A673 (cell line): ENCODE results near the gene GABRD. TPM values are rescaled to one million over a fixed set of nuclear protein-coding genes. Genes with fewer than 3 reads are reported as not detected.

Source experiments
- BruUV-seq: library from RNA; stranded (reverse); fragments of 400-500 nt; replicated peaks from 2 replicates; lab custom pipeline; 2021; lab: Mats Ljungman, UMichigan
- CTCF ChIA-PET: fragments of 300-600 bp; sonication (Branson Sonifier 250); formaldehyde crosslinking; loops from one replicate; lab custom pipeline; 2022; ENCODE audit warnings: antibody characterized with exemption; lab: Charles Lee
- POLR2A ChIA-PET: fragments of 300-600 bp; sonication (Branson Sonifier 250); formaldehyde crosslinking; loops from one replicate; lab custom pipeline; 2022; ENCODE audit warnings: antibody characterized with exemption; ENCODE audit not compliant: low non-redundant PET; lab: Charles Lee
- DNase-seq: peaks from one replicate; pipeline ENCODE4 v3.0.0-alpha.2; 2015; ENCODE audit warnings: low spot score
- H3K27ac ChIP-seq: fragments of 200-600 bp; sonication (generic); 2 replicates; pipeline ENCODE4 v1.5.1; 2016; ENCODE audit warnings: mixed run types, low read depth, mild to moderate bottlenecking, mixed read lengths, antibody characterized with exemption, low read length; ENCODE audit not compliant: poor library complexity, severe bottlenecking
- H3K27me3 ChIP-seq: fragments of 200-600 bp; sonication (generic); replicated peaks from 2 replicates; pipeline ENCODE4 v1.6.1; 2017; ENCODE audit warnings: mixed run types, low read depth, mild to moderate bottlenecking, mixed read lengths, antibody characterized with exemption, low read length; ENCODE audit not compliant: insufficient read depth, poor library complexity
- H3K36me3 ChIP-seq: fragments of 200-600 bp; sonication (generic); 2 replicates; pipeline ENCODE4 v1.6.1; 2016; ENCODE audit warnings: mixed run types, mild to moderate bottlenecking, mixed read lengths, antibody characterized with exemption, low read length; ENCODE audit not compliant: insufficient read depth, poor library complexity, severe bottlenecking
- H3K4me1 ChIP-seq: fragments of 200-600 bp; sonication (generic); 2 replicates; pipeline ENCODE4 v1.6.1; 2017; ENCODE audit warnings: mixed run types, mild to moderate bottlenecking, mixed read lengths, antibody characterized with exemption, low read length; ENCODE audit not compliant: insufficient read depth, poor library complexity, severe bottlenecking
- H3K4me3 ChIP-seq: fragments of 200-600 bp; sonication (generic); 2 replicates; pipeline ENCODE4 v1.5.1; 2016; ENCODE audit warnings: low read depth, mixed run types, mild to moderate bottlenecking, mixed read lengths, low read length; ENCODE audit not compliant: poor library complexity, severe bottlenecking
- H3K9me3 ChIP-seq: fragments of 200-600 bp; sonication (generic); 2 replicates; pipeline ENCODE4 v1.6.1; 2016; ENCODE audit warnings: mixed run types, low read depth, mild to moderate bottlenecking, mixed read lengths, antibody characterized with exemption, low read length; ENCODE audit not compliant: poor library complexity, severe bottlenecking
- EZH2 ChIP-seq: fragments of 200-600 bp; sonication (generic); IDR thresholded peaks from 2 replicates; pipeline ENCODE4 v1.6.1; 2017; ENCODE audit warnings: borderline replicate concordance, low read depth, mild to moderate bottlenecking, mixed read lengths, antibody characterized with exemption, low read length; ENCODE audit not compliant: poor library complexity, severe bottlenecking
- intact Hi-C: fragments of 100-400 bp; cut with micrococcal nuclease; formaldehyde crosslinking; loops from one replicate; pipeline ENCODE4 v1.10.0; 2022; ENCODE audit not compliant: unreplicated experiment
- total RNA-seq: library from RNA; stranded (reverse); gene quantifications from 2 replicates; pipeline ENCODE4 v1.2.3, GENCODE V29; 2021
- TF ChIP-seq, protein P1 (sequence below): fragments of 300-800, 200-600 bp; sonication (generic); conservative IDR thresholded peaks from 2 replicates; pipeline ENCODE4 v1.5.1; 2017; ENCODE audit warnings: low read depth, mild to moderate bottlenecking, antibody characterized with exemption, low read length, moderate library complexity, mixed read lengths

The GABRD gene
- total RNA-seq, 1 experiment from 2014 or later, result not detected

DNA sequence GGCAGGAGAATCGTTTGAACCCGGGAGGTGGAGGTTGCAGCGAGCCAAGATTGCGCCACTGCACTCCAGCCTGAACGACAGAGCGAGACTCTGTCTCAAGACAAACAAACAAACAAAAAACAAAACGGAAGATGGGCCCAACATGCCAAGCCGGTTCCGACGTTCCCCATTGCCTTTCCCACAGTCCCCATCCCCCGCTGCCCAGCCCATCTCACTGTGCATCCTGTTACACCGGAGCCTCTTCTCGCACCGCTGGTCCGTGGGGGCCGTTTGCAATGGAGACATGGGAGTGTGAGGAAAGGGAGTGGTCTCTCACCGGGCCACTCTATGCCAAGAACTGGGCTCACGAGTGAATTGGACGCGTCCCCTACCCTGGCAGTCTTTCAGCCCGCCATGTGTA, 14.3 kb upstream of the GABRD start:
- no peak for DNase-seq
- CTCF ChIA-PET, result interaction anchor here (0.6 kb wide), 1 partner anchor 128 kb away, joined by 7 read pairs; no protein-coding TSS in a partner anchor

DNA sequence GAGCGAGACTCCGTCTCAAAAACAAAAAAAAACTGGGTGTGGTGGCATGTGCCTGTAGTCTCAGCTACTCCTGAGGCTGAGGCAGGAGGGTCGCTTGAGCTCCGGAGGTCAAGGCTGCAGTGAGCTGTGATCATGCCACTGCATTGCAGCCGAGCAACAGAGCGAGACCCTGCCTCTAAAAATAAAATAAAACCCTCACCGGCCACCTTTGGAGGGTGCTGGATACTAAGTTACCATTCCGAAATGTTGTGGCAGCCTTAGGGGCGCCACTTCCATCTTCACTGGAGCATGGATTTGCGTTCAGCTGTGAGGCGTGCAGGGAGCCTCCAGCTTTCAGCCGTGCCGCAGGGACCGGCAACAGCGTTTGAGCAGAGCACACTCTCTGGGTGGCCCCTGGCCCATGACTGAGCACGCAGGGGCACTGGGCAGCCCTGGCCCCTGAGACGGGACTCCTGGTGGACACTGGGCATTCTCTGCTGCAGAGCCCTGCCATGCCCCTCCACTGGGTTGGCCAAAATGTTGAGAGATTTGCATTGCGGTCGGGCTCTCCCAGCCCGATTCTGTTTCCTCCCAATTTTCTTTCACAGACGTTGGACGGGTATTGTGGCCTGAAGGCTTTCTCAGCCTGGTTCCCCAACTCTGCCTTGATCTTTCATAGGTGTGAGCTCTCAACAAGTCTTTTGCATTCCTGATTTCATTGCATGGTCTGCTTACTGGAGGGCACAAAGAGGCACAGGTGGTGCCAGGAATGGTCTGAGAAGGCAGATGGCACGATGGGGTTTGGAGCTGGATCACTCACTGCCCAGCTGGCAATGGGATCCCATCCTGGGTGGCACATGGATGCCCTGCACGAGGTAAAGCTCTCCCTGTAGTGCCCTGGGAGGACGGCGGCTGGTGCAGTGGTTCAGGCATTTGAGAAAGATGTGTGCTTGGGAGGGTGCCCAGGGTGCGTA, 9.8 kb upstream of the GABRD start:
- no TSS peak for BruUV-seq
- no peak overlapping the region for H3K27ac ChIP-seq
- H3K4me3 ChIP-seq, result no peak overlapping the region
- ChIA-PET CTCF (no interaction called here), POLR2A (no interaction called here)
- no peaks in the 10 kb centered on the region for H3K36me3 ChIP-seq
- TF ChIP-seq EZH2, result no peak
- TF ChIP-seq, protein P1, sequence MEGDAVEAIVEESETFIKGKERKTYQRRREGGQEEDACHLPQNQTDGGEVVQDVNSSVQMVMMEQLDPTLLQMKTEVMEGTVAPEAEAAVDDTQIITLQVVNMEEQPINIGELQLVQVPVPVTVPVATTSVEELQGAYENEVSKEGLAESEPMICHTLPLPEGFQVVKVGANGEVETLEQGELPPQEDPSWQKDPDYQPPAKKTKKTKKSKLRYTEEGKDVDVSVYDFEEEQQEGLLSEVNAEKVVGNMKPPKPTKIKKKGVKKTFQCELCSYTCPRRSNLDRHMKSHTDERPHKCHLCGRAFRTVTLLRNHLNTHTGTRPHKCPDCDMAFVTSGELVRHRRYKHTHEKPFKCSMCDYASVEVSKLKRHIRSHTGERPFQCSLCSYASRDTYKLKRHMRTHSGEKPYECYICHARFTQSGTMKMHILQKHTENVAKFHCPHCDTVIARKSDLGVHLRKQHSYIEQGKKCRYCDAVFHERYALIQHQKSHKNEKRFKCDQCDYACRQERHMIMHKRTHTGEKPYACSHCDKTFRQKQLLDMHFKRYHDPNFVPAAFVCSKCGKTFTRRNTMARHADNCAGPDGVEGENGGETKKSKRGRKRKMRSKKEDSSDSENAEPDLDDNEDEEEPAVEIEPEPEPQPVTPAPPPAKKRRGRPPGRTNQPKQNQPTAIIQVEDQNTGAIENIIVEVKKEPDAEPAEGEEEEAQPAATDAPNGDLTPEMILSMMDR, result no peak
- peaks cover 25% of the 10 kb centered on the region for H3K27me3 ChIP-seq
- intact Hi-C loops, result no loop called here
- H3K4me1 ChIP-seq, result no peaks in the 10 kb centered on the region
- H3K9me3 ChIP-seq, result no peaks in the 10 kb centered on the region
- DNase-seq, result no peak

More for the DNA sequence above, 14.3 kb upstream of the GABRD start:
- peaks cover 31% of the 10 kb centered on the region for H3K27me3 ChIP-seq
- H3K9me3 ChIP-seq, result no peaks in the 10 kb centered on the region
- intact Hi-C loops, result no loop called here
- H3K4me3 ChIP-seq, result no peak overlapping the region
- H3K27ac ChIP-seq, result no peak overlapping the region
- H3K4me1 ChIP-seq, result no peaks in the 10 kb centered on the region
- no peaks in the 10 kb centered on the region for H3K36me3 ChIP-seq
- TF ChIP-seq, protein P1, result no peak
- POLR2A ChIA-PET, result interaction anchor here (0.6 kb wide), 1 partner anchor 46 kb away, joined by 12 read pairs; no protein-coding TSS in a partner anchor
- no TSS peak for BruUV-seq

DNA sequence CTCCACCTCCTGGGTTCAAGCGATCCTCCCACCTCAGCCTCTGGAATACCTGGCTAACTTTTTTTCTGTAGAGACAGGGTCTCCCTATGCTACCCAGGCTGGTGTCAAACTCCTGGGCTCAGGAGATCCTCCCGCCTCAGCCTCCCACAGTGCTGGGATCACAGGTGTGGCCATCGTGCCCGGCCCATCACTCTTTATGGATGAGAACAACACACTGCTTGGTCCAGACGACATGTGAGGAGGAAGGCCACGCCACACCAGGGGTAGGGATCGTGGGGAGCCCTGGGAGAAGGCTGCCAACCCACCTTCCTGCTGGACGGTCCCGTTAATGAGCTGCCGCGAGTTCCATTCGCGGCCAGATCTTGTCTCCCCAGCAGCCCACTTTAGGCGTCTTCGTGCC, 5.0 kb upstream of the GABRD start:
- DNase-seq, result no peak
- Histone ChIP-seq H3K27ac (no peak overlapping the region), H3K4me1 (no peaks in the 10 kb centered on the region), H3K9me3 (no peaks in the 10 kb centered on the region), H3K27me3 (peaks cover 41% of the 10 kb centered on the region), H3K4me3 (no peak overlapping the region), H3K36me3 (no peaks in the 10 kb centered on the region)
- POLR2A ChIA-PET, result no interaction called here
- intact Hi-C loops, result no loop called here
- TF ChIP-seq EZH2, result no peak
- TF ChIP-seq, protein P1, result no peak
- CTCF ChIA-PET, result no interaction called here
- BruUV-seq, result no TSS peak
